K562 (cell line): ENCODE results near the gene ABT1.
"Not testable (repeated sequence)": the region's sequence is repeated elsewhere in the genome, so short reads cannot be mapped to it uniquely, and the experiment has no call there.

Experiments used
- NR2F6 ChIP-seq: fragments of 450-650 bp; formaldehyde crosslinking; IDR thresholded peaks from 2 replicates; pipeline ENCODE4 v1.4.0; 2020; ENCODE audit warnings: mild to moderate bottlenecking
- TEAD4 ChIP-seq, 2 experiments: sonication (generic) in 1 of 2; formaldehyde crosslinking in 1 of 2; IDR thresholded peaks; 2 replicates each; pipeline versions ENCODE4 v1.6.1 to v1.8.0; 2012 to 2022; ENCODE audit warnings: borderline replicate concordance in 1 of 2, inconsistent platforms in 1 of 2, low read length in 1 of 2, mild to moderate bottlenecking in 1 of 2, missing genetic modification reagents in 1 of 2

DNA sequence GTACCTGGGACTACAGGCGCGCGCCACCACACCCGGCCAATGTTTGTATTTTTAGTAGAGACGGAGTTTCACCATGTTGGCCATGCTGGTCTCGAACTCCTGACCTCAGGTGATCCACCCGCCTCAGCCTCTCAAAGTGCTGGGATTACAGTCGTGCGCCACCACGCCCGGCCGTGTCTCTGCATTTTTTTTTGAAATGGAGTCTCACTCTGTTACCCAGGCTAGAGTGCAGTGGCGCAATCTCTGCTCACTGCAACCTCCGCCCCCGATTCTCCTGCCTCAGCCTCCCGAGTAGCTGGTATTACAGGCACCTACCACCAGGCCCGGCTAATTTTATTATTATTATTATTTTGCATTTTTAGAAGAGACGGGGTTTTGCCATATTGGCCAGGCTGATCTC lies 49.4 kb upstream of the ABT1 start:
- not testable (repeated sequence) for TF ChIP-seq TEAD4 (IDR thresholded peaks at IDR 0.05; ENCODE audit: low read length); TEAD4 (CRISPR knock-in tag; IDR thresholded peaks at IDR 0.05; ENCODE audit: borderline replicate concordance); NR2F6 (CRISPR knock-in tag)
